ENCODE measurements around the gene DTX2.
"Not testable (repeated sequence)": the region's sequence is repeated elsewhere in the genome, so short reads cannot be mapped to it uniquely, and the experiment has no call there.

The DTX2 gene

GRCh38 chr7:76513817-76514799 is 52.6 kb downstream of the DTX2 start:
- no peak for DNase-seq

DNA sequence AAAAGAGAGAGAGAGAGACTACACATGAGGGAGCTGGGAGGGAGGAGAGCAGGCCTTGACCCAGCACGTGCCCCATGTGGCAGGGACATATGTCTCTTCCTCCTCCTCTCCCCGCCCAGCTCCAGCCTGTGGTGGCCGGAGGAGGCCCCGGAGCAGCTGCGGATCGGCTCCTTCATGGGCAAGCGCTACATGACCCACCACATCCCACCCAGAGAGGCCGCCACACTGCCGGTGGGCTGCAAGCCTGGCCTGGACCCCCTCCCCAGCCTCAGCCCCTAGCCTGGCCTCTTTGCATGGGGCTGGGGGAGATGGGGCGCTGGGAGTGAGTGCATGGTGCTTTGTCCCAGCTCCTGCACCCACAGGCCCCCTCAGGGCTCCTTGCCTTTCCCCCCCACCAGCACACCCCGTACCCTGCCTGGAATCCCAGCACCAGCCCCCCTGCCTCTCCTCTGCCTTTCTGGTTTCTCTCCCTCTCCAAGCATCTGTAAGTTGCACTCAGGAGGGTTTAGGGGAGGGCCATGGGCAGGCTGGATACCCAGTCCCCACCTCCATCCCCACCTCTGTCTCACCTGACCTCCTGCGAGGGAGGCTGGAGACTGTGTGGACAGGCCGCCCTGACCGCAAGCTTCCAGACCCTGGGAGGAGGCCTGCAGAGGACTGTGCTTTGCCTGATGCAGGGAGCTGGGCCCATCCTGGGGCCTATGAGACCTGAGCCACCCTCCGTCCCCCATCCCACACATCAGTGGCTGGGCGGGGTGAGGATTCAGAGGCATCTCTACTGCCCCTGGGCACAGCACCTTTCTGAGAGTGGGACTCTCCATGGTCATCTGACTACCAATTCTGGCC is 53.6 kb downstream of the DTX2 start:
- DNase-seq = no peak

DNA sequence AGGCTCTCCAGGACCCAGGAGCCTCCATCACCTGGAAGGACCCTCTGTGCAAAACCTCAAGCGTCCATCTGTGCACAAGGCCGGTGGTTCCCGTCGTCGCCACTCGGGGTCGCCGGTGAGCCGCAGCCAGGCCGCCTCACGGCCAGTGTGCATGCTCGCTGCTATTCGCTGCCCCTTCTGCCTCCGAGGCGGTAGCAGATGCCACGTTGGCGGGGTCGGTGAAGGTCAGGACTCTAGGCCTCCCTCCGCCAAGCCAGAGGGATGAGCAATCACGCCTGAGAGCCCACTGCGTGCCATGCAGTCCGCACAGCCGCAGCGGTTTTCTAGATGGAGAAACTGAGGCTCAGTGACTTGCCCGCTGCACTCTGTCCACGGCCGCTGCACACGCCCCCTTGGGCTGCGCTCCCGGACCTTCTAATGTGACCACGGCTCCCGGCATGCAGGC is 54.5 kb downstream of the DTX2 start:
- DNase-seq = no peak

DNA sequence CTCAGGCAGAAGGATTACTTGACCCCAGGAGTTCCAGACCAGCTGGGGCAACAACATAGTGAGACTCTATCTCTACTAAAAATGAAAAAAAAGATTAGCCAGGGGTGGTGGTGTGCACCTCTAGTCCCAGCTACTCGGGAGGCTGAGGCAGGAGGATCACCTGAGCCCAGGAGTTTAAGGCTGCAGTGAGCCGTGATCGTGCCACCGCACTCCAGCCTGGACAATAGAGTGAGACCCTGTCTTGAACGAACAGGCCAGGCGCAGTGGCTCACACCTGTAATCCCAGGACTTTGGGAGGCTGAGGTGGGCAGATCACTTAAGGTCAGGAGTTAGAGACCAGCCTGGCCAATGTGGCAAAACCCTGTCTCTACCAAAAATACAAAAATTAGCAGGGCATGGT is 55.4 kb downstream of the DTX2 start:
- DNase-seq = not testable (repeated sequence)

GRCh38 chr7:76526183-76526582 is 64.7 kb downstream of the DTX2 start:
- not testable (repeated sequence) for DNase-seq

GRCh38 chr7:76531643-76532042 is 70.1 kb downstream of the DTX2 start:
- not testable (repeated sequence) for DNase-seq

DNA sequence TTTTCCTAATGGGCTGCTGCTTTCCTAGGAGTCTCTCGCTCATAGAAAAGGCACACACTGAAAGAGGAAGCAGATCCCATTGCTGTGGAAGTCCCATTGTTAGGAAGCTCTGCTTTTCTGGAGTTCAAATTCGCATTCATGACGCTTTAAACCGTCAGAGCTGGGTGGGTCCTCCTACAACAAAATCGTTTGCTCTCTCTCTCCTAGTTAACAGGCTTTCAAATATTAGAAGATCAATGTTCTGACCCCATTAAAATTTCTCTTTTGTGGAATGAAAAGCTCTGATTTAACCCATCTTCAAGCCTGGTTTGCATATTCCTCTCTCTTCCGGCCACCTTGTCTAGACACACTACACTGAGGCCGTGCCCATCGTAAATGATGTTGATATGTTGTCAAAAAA is 81.7 kb downstream of the DTX2 start, which contains the start of gene SPDYE16:
TSS of gene SPDYE16 (minus strand) at position 101 of the 400 bp plus-strand sequence. CDS start 1,838 bp downstream, outside the sequence.
- DNase-seq = not testable (repeated sequence)

GRCh38 chr7:76549025-76549854 is 87.7 kb downstream of the DTX2 start:
- DNase-seq = peak; percentile 58

DNA sequence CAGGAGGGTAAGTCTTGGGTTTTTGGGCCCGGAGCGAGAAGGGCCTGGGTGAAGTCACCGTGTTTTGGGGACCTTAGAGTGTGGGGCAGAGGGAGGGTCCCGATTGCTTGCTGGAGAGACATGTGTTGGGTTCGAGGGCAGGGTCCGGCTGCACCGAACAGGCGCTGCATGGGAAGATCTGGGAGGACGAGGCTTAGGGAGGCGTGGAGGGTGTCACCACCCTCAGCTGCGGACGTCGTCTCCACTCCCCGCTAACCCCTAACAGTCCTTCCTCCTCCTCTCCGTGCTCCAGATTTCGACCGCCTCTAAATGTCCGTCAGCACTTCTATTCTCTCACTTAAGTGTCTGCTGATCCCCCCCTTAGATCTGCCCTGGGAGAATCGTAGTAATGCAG is 88.3 kb downstream of the DTX2 start:
- DNase-seq = not testable (repeated sequence)

DNA sequence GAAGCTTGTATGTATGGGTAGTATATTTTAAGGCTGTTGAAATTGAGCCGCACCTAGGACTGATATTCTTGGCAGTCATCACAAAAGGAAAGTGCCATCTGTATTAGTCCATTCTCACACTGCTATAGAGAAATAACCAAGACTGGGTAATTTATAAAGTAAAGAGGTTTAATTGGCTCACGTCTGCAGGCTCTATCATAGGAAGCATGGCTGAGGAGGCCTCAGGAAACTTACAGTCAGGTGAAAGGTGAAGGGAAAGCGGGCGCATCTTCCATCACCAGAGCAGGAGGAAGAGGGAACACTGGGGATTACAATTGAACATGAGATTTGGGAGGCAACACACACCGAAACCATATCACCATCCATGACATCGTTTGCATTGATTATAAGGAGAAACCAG is 90.5 kb downstream of the DTX2 start:
- DNase-seq = not testable (repeated sequence)
